Endothelial cell (in vitro differentiated cells): ENCODE data around the gene ZNF468. TPM values are rescaled to one million over a fixed set of nuclear protein-coding genes. Genes with fewer than 3 reads are reported as not detected.

ENCODE experiments used
- DNase-seq: peaks from one replicate; pipeline ENCODE4 v3.0.0; 2021; ENCODE audit warnings: low spot score
- H3K27ac Mint-ChIP-seq: one replicate; pipeline ENCODE4 v1.8.0; 2021; ENCODE audit warnings: mixed read lengths, inconsistent platforms; ENCODE audit not compliant: unreplicated experiment
- H3K27me3 Mint-ChIP-seq: one replicate; pipeline ENCODE4 v1.8.0; 2021; ENCODE audit warnings: mild to moderate bottlenecking, moderate library complexity, mixed read lengths, inconsistent platforms; ENCODE audit not compliant: unreplicated experiment
- H3K36me3 Mint-ChIP-seq: one replicate; pipeline ENCODE4 v1.8.0; 2021; ENCODE audit warnings: mild to moderate bottlenecking, low read depth, mixed read lengths, inconsistent platforms; ENCODE audit not compliant: unreplicated experiment
- H3K4me1 Mint-ChIP-seq: one replicate; pipeline ENCODE4 v1.8.0; 2021; ENCODE audit warnings: mild to moderate bottlenecking, mixed read lengths, inconsistent platforms; ENCODE audit not compliant: unreplicated experiment
- H3K4me3 Mint-ChIP-seq: one replicate; pipeline ENCODE4 v1.8.0; 2021; ENCODE audit warnings: mild to moderate bottlenecking, mixed read lengths, inconsistent platforms; ENCODE audit not compliant: unreplicated experiment
- H3K9me3 Mint-ChIP-seq: one replicate; pipeline ENCODE4 v1.8.0; 2021; ENCODE audit warnings: mixed read lengths, inconsistent platforms; ENCODE audit not compliant: unreplicated experiment
- CTCF ChIP-seq: fragments of 200-600 bp; sonication (generic); IDR thresholded peaks from one replicate; pipeline ENCODE4 v1.5.0; 2021; ENCODE audit warnings: antibody characterized with exemption; ENCODE audit not compliant: unreplicated experiment
- total RNA-seq: library from RNA; stranded (reverse); fragmentation: NEBNext Ultra II Directional; extraction: Animal tissue kit (Norgen Biotek cat#: 25700); gene quantifications from one replicate; pipeline ENCODE4 v1.2.1, GENCODE V29; 2021; ENCODE audit not compliant: unreplicated experiment

The ZNF468 gene
- total RNA-seq, 1 donor from 2014 or later: 21.4 TPM

- DNase-seq: peak; percentile 97
- TF ChIP-seq CTCF: no peak
- peaks cover 7% of the 10 kb centered on the region for H3K27me3 Mint-ChIP-seq
- no peaks in the 10 kb centered on the region for H3K9me3 Mint-ChIP-seq
- H3K4me1 Mint-ChIP-seq: peaks cover 13% of the 10 kb centered on the region
- peak within 1 kb of the TSS; percentile 94 for H3K4me3 Mint-ChIP-seq
- peak within 1 kb of the TSS; percentile 91 for H3K27ac Mint-ChIP-seq
- peaks cover 21% of the 10 kb centered on the region for H3K36me3 Mint-ChIP-seq
Observed at GRCh38 chr19:52897138-52897935, 39.9 kb upstream of the ZNF468 start, which contains the start of gene ZNF320. TSS of gene ZNF320 (minus strand) at chr19:52897635. CDS start at chr19:52890255, 7,380 bp downstream.

DNA sequence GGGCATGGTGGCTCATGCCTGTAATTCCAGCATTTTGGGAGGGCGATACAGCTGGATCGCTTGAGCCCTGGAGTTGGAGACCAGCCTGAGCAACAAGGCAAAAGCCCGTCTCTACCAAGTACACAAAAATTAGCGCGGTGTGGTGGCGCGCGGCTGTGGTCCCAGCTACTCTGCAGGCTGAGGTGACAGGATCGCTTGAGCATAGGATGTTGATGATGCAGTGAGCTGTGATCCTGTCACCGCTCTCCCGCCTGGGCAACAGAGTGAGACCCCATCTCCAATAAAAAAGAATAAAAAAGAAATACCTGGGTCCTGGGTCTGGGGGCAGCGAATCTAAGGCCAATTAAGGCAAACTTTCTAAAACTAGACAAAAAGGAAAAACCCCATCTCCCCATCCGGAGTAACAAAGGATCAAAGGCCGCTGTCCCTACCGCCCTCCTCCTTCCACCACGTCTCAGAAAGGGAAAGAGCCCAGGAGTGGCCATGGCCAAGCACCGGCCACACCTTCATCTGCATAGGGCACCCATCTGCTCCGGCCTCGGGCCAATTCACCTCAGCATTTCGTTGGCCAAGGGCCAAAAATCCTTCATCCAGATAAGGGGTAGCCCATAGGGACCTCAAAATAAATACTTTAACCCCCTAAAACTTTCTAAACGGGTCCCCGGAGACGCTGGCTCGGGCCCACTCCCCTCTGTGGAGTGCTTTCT is 39.2 kb upstream of the ZNF468 start:
- H3K4me3 Mint-ChIP-seq: peak overlapping the region; percentile 94
- H3K27ac Mint-ChIP-seq: peak overlapping the region; percentile 91
- no peak for TF ChIP-seq CTCF
- peaks cover 25% of the 10 kb centered on the region for H3K36me3 Mint-ChIP-seq
- H3K27me3 Mint-ChIP-seq: peaks cover 7% of the 10 kb centered on the region
- no peaks in the 10 kb centered on the region for H3K9me3 Mint-ChIP-seq
- DNase-seq: peak; percentile 28
- H3K4me1 Mint-ChIP-seq: peaks cover 14% of the 10 kb centered on the region

DNA sequence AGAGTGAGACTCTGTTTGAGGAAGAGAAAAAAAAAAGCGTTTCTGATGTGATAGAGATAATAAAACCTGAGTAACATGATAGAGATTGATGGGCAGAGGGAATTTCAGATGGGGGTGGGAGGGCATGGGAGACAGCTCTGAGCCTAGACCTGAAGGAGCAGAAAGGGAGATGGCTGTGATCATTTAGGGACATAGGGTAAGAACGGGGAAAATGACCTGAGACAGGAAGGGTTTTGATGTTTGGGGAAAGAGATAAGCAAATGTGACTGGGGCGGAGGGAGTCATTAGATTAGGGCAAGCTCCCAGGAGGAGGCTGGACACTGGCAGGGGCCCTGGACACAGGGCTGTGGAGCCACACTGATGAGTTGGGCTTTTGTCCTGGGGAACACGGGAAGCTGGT is 33.9 kb upstream of the ZNF468 start:
- no peak for TF ChIP-seq CTCF
- DNase-seq: no peak
- Mint-ChIP-seq H3K4me1 (peaks cover 14% of the 10 kb centered on the region), H3K36me3 (peaks cover 47% of the 10 kb centered on the region), H3K9me3 (no peaks in the 10 kb centered on the region), H3K4me3 (peak overlapping the region; percentile 1), H3K27me3 (peaks cover 2% of the 10 kb centered on the region), H3K27ac (no peak overlapping the region)

GRCh38 chr19:52889931-52890330 is 32.5 kb upstream of the ZNF468 start:
- Mint-ChIP-seq H3K27me3 (peaks cover 2% of the 10 kb centered on the region), H3K9me3 (no peaks in the 10 kb centered on the region), H3K36me3 (peaks cover 50% of the 10 kb centered on the region), H3K4me3 (peak overlapping the region; percentile 32), H3K27ac (no peak overlapping the region), H3K4me1 (peaks cover 14% of the 10 kb centered on the region)
- no peak for DNase-seq
- TF ChIP-seq CTCF: no peak

DNA sequence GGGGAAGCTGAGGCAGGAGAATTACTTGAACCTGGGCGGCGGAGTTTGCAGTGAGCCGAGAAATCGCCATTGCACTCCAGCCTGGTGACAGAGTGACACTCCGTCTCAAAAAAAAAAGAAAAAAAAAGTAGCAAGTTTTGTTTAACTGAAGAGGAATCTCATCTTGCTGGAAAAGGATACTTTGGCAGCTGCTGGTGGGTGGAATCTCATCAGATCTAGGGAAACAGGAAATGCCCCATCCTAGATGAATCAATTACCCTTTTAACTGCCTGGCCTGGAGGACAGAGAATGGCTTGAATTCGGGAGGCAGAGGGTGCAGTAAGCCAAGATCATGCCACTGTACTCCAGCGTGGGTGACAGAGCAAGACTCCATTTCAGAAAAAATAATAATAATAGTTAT is 31.7 kb upstream of the ZNF468 start:
- no peak overlapping the region for H3K4me3 Mint-ChIP-seq
- H3K36me3 Mint-ChIP-seq: peaks cover 58% of the 10 kb centered on the region
- DNase-seq: no peak

More for the DNA sequence above, 31.7 kb upstream of the ZNF468 start:
- H3K9me3 Mint-ChIP-seq: no peaks in the 10 kb centered on the region
- H3K4me1 Mint-ChIP-seq: peaks cover 14% of the 10 kb centered on the region
- peaks cover 3% of the 10 kb centered on the region for H3K27me3 Mint-ChIP-seq
- TF ChIP-seq CTCF: no peak
- H3K27ac Mint-ChIP-seq: no peak overlapping the region
